Astrocyte (in vitro differentiated cells and primary cell): ENCODE data around the gene IFNLR1.

Experiments used
- CTCF ChIP-seq: IDR thresholded peaks from 2 replicates; pipeline ENCODE4 v1.5.1; 2011; ENCODE audit warnings: low read depth, mild to moderate bottlenecking, inconsistent platforms, low read length, moderate library complexity; ENCODE audit not compliant: insufficient read depth
- EZH2 ChIP-seq: IDR thresholded peaks from 2 replicates; pipeline ENCODE4 v1.6.1; 2012; ENCODE audit warnings: mild to moderate bottlenecking, low read length, inconsistent platforms; ENCODE audit not compliant: insufficient read depth

GRCh38 chr1:24201941-24202440, 14.9 kb upstream of the IFNLR1 start:
- TF ChIP-seq CTCF (peak; percentile 90), EZH2 (no peak)
